Measurements from ENCODE around the gene ZNF536.

DNA sequence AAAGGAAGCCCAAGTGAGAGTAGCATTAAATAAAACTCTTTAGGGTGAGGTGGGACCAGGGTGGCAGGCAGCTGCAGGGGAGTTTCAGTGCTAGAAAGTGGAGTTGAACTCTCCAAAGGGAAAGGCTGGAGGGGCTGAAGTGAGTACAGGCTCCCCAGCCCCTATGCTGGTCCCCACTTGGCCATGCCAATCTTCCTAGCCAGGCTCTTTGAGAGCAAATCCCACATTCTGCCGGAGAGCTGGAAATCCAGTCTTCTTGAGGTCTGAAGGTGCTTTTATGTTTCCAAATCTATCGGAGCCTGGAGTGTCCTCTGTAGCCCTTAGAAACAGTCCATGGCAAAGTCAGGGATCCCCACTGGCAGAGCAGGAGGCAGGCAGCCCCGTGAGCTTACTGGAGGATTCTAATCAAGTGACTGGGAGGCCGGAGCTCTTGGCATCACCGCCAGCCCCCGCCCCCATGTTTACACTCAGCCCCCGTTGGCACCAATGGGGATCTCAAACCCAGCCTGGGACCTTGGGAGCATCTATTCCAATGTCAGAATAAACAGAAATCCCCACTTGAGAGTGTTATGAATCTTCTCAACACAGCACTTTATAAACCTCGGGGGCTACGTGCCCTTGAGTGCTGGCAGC is 18.3 kb downstream of the ZNF536 start:
- TF ChIP-seq EP300 (IDR thresholded peaks at IDR 0.05): no peak
- TF ChIP-seq POLR2A (IDR thresholded peaks at IDR 0.05): no peak
- TF ChIP-seq, protein P1, sequence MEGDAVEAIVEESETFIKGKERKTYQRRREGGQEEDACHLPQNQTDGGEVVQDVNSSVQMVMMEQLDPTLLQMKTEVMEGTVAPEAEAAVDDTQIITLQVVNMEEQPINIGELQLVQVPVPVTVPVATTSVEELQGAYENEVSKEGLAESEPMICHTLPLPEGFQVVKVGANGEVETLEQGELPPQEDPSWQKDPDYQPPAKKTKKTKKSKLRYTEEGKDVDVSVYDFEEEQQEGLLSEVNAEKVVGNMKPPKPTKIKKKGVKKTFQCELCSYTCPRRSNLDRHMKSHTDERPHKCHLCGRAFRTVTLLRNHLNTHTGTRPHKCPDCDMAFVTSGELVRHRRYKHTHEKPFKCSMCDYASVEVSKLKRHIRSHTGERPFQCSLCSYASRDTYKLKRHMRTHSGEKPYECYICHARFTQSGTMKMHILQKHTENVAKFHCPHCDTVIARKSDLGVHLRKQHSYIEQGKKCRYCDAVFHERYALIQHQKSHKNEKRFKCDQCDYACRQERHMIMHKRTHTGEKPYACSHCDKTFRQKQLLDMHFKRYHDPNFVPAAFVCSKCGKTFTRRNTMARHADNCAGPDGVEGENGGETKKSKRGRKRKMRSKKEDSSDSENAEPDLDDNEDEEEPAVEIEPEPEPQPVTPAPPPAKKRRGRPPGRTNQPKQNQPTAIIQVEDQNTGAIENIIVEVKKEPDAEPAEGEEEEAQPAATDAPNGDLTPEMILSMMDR (IDR thresholded peaks at IDR 0.05): no peak

Data from ovary (tissue), 3 donors.